ENCODE measurements around the gene EML4.
A peak's percentile ranks its signal among the peaks of the same experiment; 100 is the strongest.

EML4 gene

GRCh38 chr2:42274863-42275262, 105.7 kb downstream of the EML4 start:
- Mint-ChIP-seq H3K27me3 (ENCODE audit: low read depth, poor library complexity) (no peaks in the 10 kb centered on the region), H3K4me1 (peaks cover 11% of the 10 kb centered on the region), H3K9me3 (no peaks in the 10 kb centered on the region), H3K36me3 (ENCODE audit: low read depth) (peaks cover 25% of the 10 kb centered on the region), H3K27ac (no peak overlapping the region), H3K4me3 (no peak overlapping the region)
- DNase-seq: no peak
- TF ChIP-seq CTCF (IDR thresholded peaks at IDR 0.05): no peak

DNA sequence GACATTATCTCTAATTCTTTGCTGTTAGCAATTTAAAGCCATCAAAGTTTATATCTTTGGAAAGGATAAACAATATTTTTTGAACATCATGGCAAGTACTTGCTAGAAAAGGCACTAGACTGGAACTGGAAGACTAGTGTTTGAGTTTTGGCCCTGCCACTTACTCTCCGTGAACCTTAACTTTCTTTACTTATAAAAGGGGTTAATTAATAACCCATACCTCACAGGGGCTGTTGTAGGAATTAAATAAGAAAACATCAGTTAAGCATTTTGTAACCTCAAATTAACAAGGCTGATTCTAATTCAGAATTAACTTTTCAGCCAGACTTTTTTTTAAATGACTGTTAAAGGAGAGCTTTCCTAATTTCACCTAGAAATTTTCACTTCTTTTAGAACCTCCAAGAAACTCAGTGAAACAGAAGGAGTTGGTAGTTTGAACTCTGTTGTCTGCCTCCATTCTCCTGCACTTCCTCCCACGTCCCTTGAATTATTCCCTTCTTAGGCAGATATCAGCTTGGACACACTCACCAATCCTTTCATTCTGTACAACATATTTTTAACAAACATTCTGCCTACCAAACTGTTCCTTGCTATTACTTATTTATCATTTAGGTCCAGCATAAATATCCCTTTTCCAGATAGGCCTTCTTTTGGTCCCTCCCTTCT, 112.4 kb downstream of the EML4 start:
- H3K9me3 Mint-ChIP-seq: no peaks in the 10 kb centered on the region
- no peak for DNase-seq
- H3K27me3 Mint-ChIP-seq (ENCODE audit: low read depth, poor library complexity): no peaks in the 10 kb centered on the region
- TF ChIP-seq CTCF (IDR thresholded peaks at IDR 0.05): no peak
- H3K4me1 Mint-ChIP-seq: peaks cover 20% of the 10 kb centered on the region
- no peak overlapping the region for H3K4me3 Mint-ChIP-seq
- peaks cover 66% of the 10 kb centered on the region for H3K36me3 Mint-ChIP-seq (ENCODE audit: low read depth)
- peak overlapping the region; percentile 18 for H3K27ac Mint-ChIP-seq

- TF ChIP-seq CTCF (IDR thresholded peaks at IDR 0.05): no peak
- no peak overlapping the region for H3K4me3 Mint-ChIP-seq
- H3K4me1 Mint-ChIP-seq: peaks cover 13% of the 10 kb centered on the region
- no peak for DNase-seq
- peaks cover 49% of the 10 kb centered on the region for H3K36me3 Mint-ChIP-seq (ENCODE audit: low read depth)
- no peaks in the 10 kb centered on the region for H3K9me3 Mint-ChIP-seq
- H3K27me3 Mint-ChIP-seq (ENCODE audit: low read depth, poor library complexity): no peaks in the 10 kb centered on the region
- H3K27ac Mint-ChIP-seq: no peak overlapping the region
Observed at GRCh38 chr2:42284019-42284418, 114.9 kb downstream of the EML4 start.

DNA sequence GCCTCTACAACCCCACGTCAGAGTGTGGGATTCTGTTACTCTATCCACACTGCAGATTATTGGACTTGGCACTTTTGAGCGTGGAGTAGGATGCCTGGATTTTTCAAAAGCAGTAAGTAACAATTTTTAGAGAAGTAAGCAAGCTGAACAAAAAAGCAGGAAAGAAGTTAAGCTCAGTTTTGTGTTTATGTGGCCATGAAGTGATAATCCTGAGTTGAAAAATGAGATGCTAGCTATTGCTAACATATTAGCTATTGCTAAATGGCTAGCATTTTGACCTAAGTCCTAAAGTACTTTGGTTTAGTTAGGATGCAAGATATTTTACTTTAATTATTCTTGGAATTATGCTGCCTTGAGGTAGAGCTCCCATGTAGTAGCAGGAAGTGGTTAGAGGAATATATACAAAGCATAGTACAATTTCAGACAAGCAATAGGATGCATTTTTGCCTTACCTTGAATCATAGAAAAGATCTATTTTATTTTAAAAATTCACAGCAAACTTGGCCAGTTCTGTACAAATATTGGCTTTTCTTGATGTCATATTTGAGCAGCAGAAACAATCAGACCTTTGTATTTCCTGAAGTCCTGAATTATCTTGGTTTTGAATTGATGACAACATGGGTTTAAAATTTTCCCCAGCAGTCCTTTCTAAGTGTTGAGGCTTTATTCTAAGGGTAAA, 117.3 kb downstream of the EML4 start:
- no peak for DNase-seq
- Mint-ChIP-seq H3K36me3 (ENCODE audit: low read depth) (peaks cover 47% of the 10 kb centered on the region), H3K27ac (no peak overlapping the region), H3K4me1 (peaks cover 13% of the 10 kb centered on the region), H3K27me3 (ENCODE audit: low read depth, poor library complexity) (no peaks in the 10 kb centered on the region), H3K9me3 (no peaks in the 10 kb centered on the region), H3K4me3 (no peak overlapping the region)
- no peak for TF ChIP-seq CTCF (IDR thresholded peaks at IDR 0.05)

GRCh38 chr2:42288811-42289210, 119.7 kb downstream of the EML4 start:
- H3K9me3 Mint-ChIP-seq: no peaks in the 10 kb centered on the region
- H3K27ac Mint-ChIP-seq: no peak overlapping the region
- no peaks in the 10 kb centered on the region for H3K27me3 Mint-ChIP-seq (ENCODE audit: low read depth, poor library complexity)
- no peak overlapping the region for H3K4me3 Mint-ChIP-seq
- no peak for DNase-seq
- TF ChIP-seq CTCF (IDR thresholded peaks at IDR 0.05): no peak
- peaks cover 49% of the 10 kb centered on the region for H3K36me3 Mint-ChIP-seq (ENCODE audit: low read depth)
- no peaks in the 10 kb centered on the region for H3K4me1 Mint-ChIP-seq

GRCh38 chr2:42289222-42289621, 120.1 kb downstream of the EML4 start:
- H3K9me3 Mint-ChIP-seq: no peaks in the 10 kb centered on the region
- H3K27ac Mint-ChIP-seq: no peak overlapping the region
- TF ChIP-seq CTCF (IDR thresholded peaks at IDR 0.05): no peak
- H3K4me3 Mint-ChIP-seq: no peak overlapping the region
- DNase-seq: no peak
- no peaks in the 10 kb centered on the region for H3K27me3 Mint-ChIP-seq (ENCODE audit: low read depth, poor library complexity)
- H3K4me1 Mint-ChIP-seq: no peaks in the 10 kb centered on the region
- H3K36me3 Mint-ChIP-seq (ENCODE audit: low read depth): peaks cover 45% of the 10 kb centered on the region
